Head of caudate nucleus (tissue), 42 donors: Measurements from ENCODE around the gene ABCB8.

ENCODE experiments used
- DNase-seq, 42 donors: peaks; one replicate each; pipeline versions ENCODE4 v3.0.0 to v3.0.0-alpha.2; 2020 to 2021; ENCODE audit warnings: mixed read lengths in 7 of 42
- intact Hi-C: fragments of 100-400 bp; cut with DNase I; formaldehyde crosslinking; loops from one replicate; pipeline ENCODE4 v1.15.0; 2022

ABCB8 gene

GRCh38 chr7:151087245-151088018 lies 59.2 kb downstream of the ABCB8 start:
- intact Hi-C loops: no loop called here
- peak in 41 of 42 donors; percentile 40 to 86 (median 72) for DNase-seq

- peak in 1 of 42 donors; percentile 34 for DNase-seq
- intact Hi-C loops: no loop called here
These were observed 60.0 kb downstream of the ABCB8 start for GRCh38 chr7:151088019-151088855.

- peak in 33 of 42 donors; percentile 24 to 72 (median 51) for DNase-seq
- intact Hi-C loops: no loop called here
These were observed 60.8 kb downstream of the ABCB8 start for GRCh38 chr7:151088856-151089699.

GRCh38 chr7:151089893-151090730 lies 61.9 kb downstream of the ABCB8 start:
- no peak for DNase-seq
- intact Hi-C loops: no loop called here

- intact Hi-C loops: no loop called here
- no peak for DNase-seq
These were observed 62.8 kb downstream of the ABCB8 start for GRCh38 chr7:151091003-151091402.

- DNase-seq: no peak
- intact Hi-C loops: no loop called here
These were observed 63.2 kb downstream of the ABCB8 start for GRCh38 chr7:151091431-151091830.

GRCh38 chr7:151091988-151092387 lies 63.7 kb downstream of the ABCB8 start:
- intact Hi-C loops: no loop called here
- no peak for DNase-seq

- DNase-seq: no peak
- intact Hi-C loops: no loop called here
These were observed 65.5 kb downstream of the ABCB8 start for GRCh38 chr7:151093748-151094147.

- peak in 1 of 42 donors; percentile 33 for DNase-seq
- intact Hi-C loops: no loop called here
These were observed 66.4 kb downstream of the ABCB8 start for GRCh38 chr7:151094675-151095074.

GRCh38 chr7:151095123-151095797 lies 67.0 kb downstream of the ABCB8 start:
- intact Hi-C loops: no loop called here
- DNase-seq: peak in 1 of 42 donors; percentile 30

GRCh38 chr7:151095828-151096475 lies 67.7 kb downstream of the ABCB8 start:
- DNase-seq: no peak
- intact Hi-C loops: no loop called here
